ENCODE measurements around the gene GALK2.

- TF ChIP-seq POLR2A (IDR thresholded peaks at IDR 0.05; ENCODE audit: low read depth, low read length): no peak
- no peak for TF ChIP-seq POLR2AphosphoS5 (IDR thresholded peaks at IDR 0.05; ENCODE audit: low read depth, low read length)
Observed at GRCh38 chr15:49323207-49323606, 153.2 kb downstream of the GALK2 start.
